PFSK-1 (cell line): Measurements from ENCODE around the gene VNN1.

Experiments
- FOXP2 ChIP-seq: optimal IDR thresholded peaks from 2 replicates; pipeline ENCODE3; 2011; ENCODE audit warnings: borderline replicate concordance, control low read depth, inconsistent platforms; ENCODE audit not compliant: insufficient read depth; ENCODE audit errors: extremely low read length, extremely low read depth
- POLR2AphosphoS5 ChIP-seq: IDR thresholded peaks from 2 replicates; pipeline ENCODE4 v1.6.1; 2012; ENCODE audit warnings: low read depth, mild to moderate bottlenecking, control low read depth, low read length, moderate library complexity
- REST ChIP-seq, 2 experiments: IDR thresholded peaks; 2 replicates each; pipeline versions ENCODE4 v1.6.1 to v1.8.0; 2011 to 2012; ENCODE audit warnings: low read depth in 2 of 2, low read length in 2 of 2, control low read depth in 1 of 2, inconsistent platforms in 1 of 2, mild to moderate bottlenecking in 1 of 2, moderate library complexity in 1 of 2; ENCODE audit not compliant: insufficient read depth in 1 of 2
- SIN3A ChIP-seq: IDR thresholded peaks from 2 replicates; pipeline ENCODE4 v1.6.1; 2012; ENCODE audit warnings: mild to moderate bottlenecking, low read length, moderate library complexity, borderline replicate concordance; ENCODE audit not compliant: insufficient read depth

GRCh38 chr6:132748446-132748845, 34.6 kb upstream of the VNN1 start:
- no peak for TF ChIP-seq REST (IDR thresholded peaks at IDR 0.05; ENCODE audit: insufficient read depth in 1 of 2, low read depth in 2 of 2, low read length in 2 of 2)
- no peak for TF ChIP-seq POLR2AphosphoS5
- no peak for TF ChIP-seq FOXP2
- no peak for TF ChIP-seq SIN3A
